ENCODE measurements around the gene CYSLTR1.
"Not testable (repeated sequence)": the region's sequence is repeated elsewhere in the genome, so short reads cannot be mapped to it uniquely, and the experiment has no call there.

The CYSLTR1 gene

DNA sequence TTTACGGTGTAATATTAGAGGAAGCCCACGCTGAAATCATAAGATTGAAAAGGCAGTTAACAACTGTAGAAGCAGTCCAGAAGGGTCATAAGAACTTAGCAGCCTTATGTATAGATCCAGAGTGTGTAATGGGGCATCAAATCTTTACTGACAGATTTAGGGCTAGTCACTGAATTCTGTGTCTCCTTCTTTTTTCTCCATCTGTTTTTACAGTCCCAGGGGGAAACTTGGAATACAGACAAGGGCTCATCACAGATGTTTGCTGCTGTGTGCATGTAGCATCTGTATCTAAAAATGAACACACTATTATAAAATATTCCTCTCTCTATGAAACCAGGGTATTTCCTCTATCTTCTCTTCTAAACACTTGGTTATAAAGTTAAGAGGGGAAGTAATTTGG is 43.9 kb downstream of the CYSLTR1 start:
- TF ChIP-seq, protein P1, sequence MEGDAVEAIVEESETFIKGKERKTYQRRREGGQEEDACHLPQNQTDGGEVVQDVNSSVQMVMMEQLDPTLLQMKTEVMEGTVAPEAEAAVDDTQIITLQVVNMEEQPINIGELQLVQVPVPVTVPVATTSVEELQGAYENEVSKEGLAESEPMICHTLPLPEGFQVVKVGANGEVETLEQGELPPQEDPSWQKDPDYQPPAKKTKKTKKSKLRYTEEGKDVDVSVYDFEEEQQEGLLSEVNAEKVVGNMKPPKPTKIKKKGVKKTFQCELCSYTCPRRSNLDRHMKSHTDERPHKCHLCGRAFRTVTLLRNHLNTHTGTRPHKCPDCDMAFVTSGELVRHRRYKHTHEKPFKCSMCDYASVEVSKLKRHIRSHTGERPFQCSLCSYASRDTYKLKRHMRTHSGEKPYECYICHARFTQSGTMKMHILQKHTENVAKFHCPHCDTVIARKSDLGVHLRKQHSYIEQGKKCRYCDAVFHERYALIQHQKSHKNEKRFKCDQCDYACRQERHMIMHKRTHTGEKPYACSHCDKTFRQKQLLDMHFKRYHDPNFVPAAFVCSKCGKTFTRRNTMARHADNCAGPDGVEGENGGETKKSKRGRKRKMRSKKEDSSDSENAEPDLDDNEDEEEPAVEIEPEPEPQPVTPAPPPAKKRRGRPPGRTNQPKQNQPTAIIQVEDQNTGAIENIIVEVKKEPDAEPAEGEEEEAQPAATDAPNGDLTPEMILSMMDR (conservative IDR thresholded peaks at IDR 0.05; ENCODE audit: control insufficient read depth, insufficient read depth, low read depth, low read length) = no peak
- DNase-seq (ENCODE audit: low read depth) = no peak

DNA sequence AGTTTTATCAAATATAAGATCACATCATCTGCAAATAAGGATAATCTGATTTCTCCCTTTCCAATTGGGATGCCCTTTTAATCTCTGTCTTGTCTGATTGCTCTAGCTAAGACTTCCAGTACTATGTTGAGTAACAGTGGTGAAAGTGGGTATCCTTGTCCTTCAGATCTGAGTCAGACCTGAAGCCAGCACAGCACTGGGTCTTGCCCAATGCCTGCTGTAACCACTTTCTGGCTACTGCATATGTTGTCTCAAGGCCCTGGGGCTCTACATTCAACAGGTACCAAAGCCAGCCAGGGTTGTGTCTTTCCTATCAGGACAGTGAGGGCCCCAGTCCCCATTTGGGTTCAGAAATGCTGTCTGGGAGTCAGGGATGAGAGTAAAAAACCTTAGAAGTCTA is 90.3 kb downstream of the CYSLTR1 start:
- TF ChIP-seq, protein P1 (conservative IDR thresholded peaks at IDR 0.05; ENCODE audit: control insufficient read depth, insufficient read depth, low read depth, low read length) = no peak
- H3K4me3 ChIP-seq (ENCODE audit: control insufficient read depth, low read depth, low read length) = no peak overlapping the region
- DNase-seq (ENCODE audit: low read depth) = no peak

More for the DNA sequence above, 43.9 kb downstream of the CYSLTR1 start:
- H3K4me3 ChIP-seq (ENCODE audit: control insufficient read depth, low read depth, low read length) = no peak overlapping the region

DNA sequence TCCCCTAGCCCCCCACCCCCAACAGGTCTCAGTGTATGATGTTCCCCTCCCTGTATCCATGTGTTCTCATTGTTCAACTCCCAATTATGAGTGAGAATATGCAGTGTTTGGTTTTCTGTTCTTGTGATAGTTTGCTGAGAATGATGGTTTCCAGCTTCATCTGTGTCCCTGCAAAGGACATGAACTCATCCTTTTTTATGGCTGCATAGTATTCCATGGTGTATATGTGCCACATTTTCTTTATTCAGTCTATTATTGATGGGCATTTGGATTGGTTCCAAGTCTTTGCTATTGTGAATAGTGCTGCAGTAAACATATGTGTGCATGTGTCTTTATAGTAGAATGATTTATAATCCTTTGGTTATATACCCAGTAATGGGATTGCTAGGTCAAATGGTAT is 101.4 kb downstream of the CYSLTR1 start:
- not testable (repeated sequence) for H3K4me3 ChIP-seq (ENCODE audit: control insufficient read depth, low read depth, low read length); DNase-seq (ENCODE audit: low read depth)
